HEK293 (cell line): ENCODE results near the gene POLR1G.
A peak's percentile ranks its signal among the peaks of the same experiment; 100 is the strongest.

Experiments used
- GLIS1 ChIP-seq: fragments of 450-650 bp; formaldehyde crosslinking; IDR thresholded peaks from 2 replicates; pipeline ENCODE4 v1.5.1; 2016; ENCODE audit warnings: missing biosample characterization, missing genetic modification characterization
- OVOL3 ChIP-seq: fragments of 450-650 bp; formaldehyde crosslinking; IDR thresholded peaks from 2 replicates; pipeline ENCODE4 v1.5.1; 2016; ENCODE audit warnings: missing biosample characterization, missing genetic modification characterization
- SP3 ChIP-seq: fragments of 450-650 bp; formaldehyde crosslinking; IDR thresholded peaks from 2 replicates; pipeline ENCODE4 v1.5.1; 2016; ENCODE audit warnings: missing biosample characterization, missing genetic modification characterization
- YY1 ChIP-seq: fragments of 450-650 bp; formaldehyde crosslinking; IDR thresholded peaks from 2 replicates; pipeline ENCODE4 v1.5.1; 2018; ENCODE audit warnings: missing biosample characterization, missing genetic modification characterization
- ZFP69B ChIP-seq: fragments of 450-650 bp; formaldehyde crosslinking; IDR thresholded peaks from 2 replicates; pipeline ENCODE4 v1.5.1; 2016; ENCODE audit warnings: missing biosample characterization, missing genetic modification characterization
- ZNF157 ChIP-seq: fragments of 450-650 bp; formaldehyde crosslinking; IDR thresholded peaks from 2 replicates; pipeline ENCODE4 v1.5.1; 2016; ENCODE audit warnings: missing biosample characterization, missing genetic modification characterization
- ZNF24 ChIP-seq: fragments of 450-650 bp; formaldehyde crosslinking; IDR thresholded peaks from 2 replicates; pipeline ENCODE4 v1.5.1; 2016; ENCODE audit warnings: missing biosample characterization, missing genetic modification characterization
- ZNF266 ChIP-seq: fragments of 450-650 bp; formaldehyde crosslinking; IDR thresholded peaks from 2 replicates; pipeline ENCODE4 v1.5.1; 2016; ENCODE audit warnings: missing biosample characterization, missing genetic modification characterization, low read depth
- ZNF335 ChIP-seq: fragments of 450-650 bp; formaldehyde crosslinking; conservative IDR thresholded peaks from 2 replicates; pipeline ENCODE4 v1.5.1; 2016; ENCODE audit warnings: missing biosample characterization, missing genetic modification characterization
- ZNF501 ChIP-seq: fragments of 450-650 bp; formaldehyde crosslinking; IDR thresholded peaks from 2 replicates; pipeline ENCODE4 v1.5.1; 2016; ENCODE audit warnings: missing biosample characterization, missing genetic modification characterization
- ZNF530 ChIP-seq: fragments of 450-650 bp; formaldehyde crosslinking; IDR thresholded peaks from 2 replicates; pipeline ENCODE4 v1.5.1; 2016; ENCODE audit warnings: low read depth, missing biosample characterization, missing genetic modification characterization
- ZNF549 ChIP-seq: fragments of 450-650 bp; IDR thresholded peaks from 2 replicates; pipeline ENCODE4 v1.5.1; 2018; ENCODE audit warnings: missing biosample characterization, missing genetic modification characterization, mild to moderate bottlenecking, inconsistent platforms, moderate library complexity
- ZNF555 ChIP-seq: fragments of 450-650 bp; formaldehyde crosslinking; conservative IDR thresholded peaks from 2 replicates; pipeline ENCODE4 v1.5.1; 2017; ENCODE audit warnings: missing biosample characterization, mild to moderate bottlenecking, missing genetic modification characterization, inconsistent platforms
- ZNF660 ChIP-seq: fragments of 450-650 bp; IDR thresholded peaks from 2 replicates; pipeline ENCODE4 v1.5.1; 2018; ENCODE audit warnings: missing biosample characterization, mild to moderate bottlenecking, missing genetic modification characterization
- ZNF777 ChIP-seq: fragments of 450-650 bp; formaldehyde crosslinking; IDR thresholded peaks from 2 replicates; pipeline ENCODE4 v1.5.1; 2017; ENCODE audit warnings: missing biosample characterization, missing genetic modification characterization, borderline replicate concordance
- ZSCAN23 ChIP-seq: fragments of 450-650 bp; formaldehyde crosslinking; IDR thresholded peaks from 2 replicates; pipeline ENCODE4 v1.5.1; 2016; ENCODE audit warnings: missing biosample characterization, missing genetic modification characterization
- ZSCAN30 ChIP-seq: fragments of 450-650 bp; IDR thresholded peaks from 2 replicates; pipeline ENCODE4 v1.5.1; 2018; ENCODE audit warnings: missing biosample characterization, mild to moderate bottlenecking, missing genetic modification characterization, moderate library complexity
- TF ChIP-seq, protein P1 (sequence below): fragments of 450-650 bp; formaldehyde crosslinking; IDR thresholded peaks from 2 replicates; pipeline ENCODE4 v1.5.1; 2017; ENCODE audit warnings: missing biosample characterization, missing genetic modification characterization
- TF ChIP-seq, protein P2 (sequence below): fragments of 450-650 bp; formaldehyde crosslinking; IDR thresholded peaks from 2 replicates; pipeline ENCODE4 v1.5.1; 2017; ENCODE audit warnings: missing biosample characterization, missing genetic modification characterization
- TF ChIP-seq, protein P3 (sequence below): fragments of 450-650 bp; formaldehyde crosslinking; IDR thresholded peaks from 2 replicates; pipeline ENCODE4 v1.5.1; 2016; ENCODE audit warnings: missing biosample characterization, missing genetic modification characterization
- TF ChIP-seq, protein P4 (sequence below): fragments of 450-650 bp; formaldehyde crosslinking; IDR thresholded peaks from 2 replicates; pipeline ENCODE4 v1.5.1; 2016; ENCODE audit warnings: missing biosample characterization, missing genetic modification characterization, borderline replicate concordance
- TF ChIP-seq, protein P5 (sequence below): fragments of 450-650 bp; formaldehyde crosslinking; IDR thresholded peaks from 2 replicates; pipeline ENCODE4 v1.5.1; 2016; ENCODE audit warnings: missing biosample characterization, missing genetic modification characterization
- TF ChIP-seq, protein P6 (sequence below): sonication (generic); formaldehyde crosslinking; IDR thresholded peaks from 2 replicates; pipeline ENCODE4 v1.8.1; 2022; ENCODE audit warnings: mild to moderate bottlenecking, moderate library complexity, missing genetic modification reagents

POLR1G gene

DNA sequence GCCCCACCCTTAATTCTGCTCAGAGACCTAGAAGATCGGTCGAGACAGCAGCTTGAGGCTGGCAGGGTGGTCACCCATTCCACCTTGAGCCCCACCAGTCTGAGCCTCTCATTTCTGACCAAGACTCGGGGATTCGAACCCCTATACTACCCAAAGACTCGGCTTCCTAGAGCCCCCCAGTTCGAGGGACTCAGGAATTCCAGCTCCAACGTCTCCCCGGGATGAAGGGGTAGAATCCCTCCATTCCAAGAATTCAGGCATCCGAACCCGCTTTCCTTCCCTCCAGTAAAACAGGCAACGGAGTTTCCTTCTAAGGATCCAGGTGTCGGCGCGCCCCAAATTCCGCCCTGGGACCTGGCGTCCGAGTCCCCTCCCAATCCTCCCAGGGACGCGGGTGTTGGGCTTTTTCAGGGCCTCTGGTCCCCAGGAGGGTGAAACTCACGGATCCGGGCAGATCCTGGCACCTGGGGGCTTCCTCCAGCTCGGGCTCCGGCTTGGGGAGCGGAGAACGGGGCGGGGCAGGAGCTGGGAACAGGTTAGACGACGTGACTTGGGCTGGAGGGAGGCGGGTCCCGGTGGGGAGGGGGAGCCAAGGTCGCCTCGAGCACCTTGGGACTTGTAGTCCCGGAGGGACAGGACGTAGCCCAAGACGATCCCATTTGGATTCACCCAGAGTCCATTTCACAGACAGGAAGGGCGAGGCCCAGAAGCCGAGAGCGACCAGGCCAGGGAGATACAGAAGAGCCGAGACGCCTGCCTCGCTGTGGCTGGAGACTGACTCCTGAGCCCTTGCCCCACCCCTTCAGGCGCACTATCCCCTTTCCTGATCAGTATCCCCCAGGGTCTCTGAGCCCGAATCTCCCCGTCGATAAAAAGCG is 1.6 kb upstream of the POLR1G start, which contains the start of gene PPP1R13L (continued):
- TF ChIP-seq, protein P1, sequence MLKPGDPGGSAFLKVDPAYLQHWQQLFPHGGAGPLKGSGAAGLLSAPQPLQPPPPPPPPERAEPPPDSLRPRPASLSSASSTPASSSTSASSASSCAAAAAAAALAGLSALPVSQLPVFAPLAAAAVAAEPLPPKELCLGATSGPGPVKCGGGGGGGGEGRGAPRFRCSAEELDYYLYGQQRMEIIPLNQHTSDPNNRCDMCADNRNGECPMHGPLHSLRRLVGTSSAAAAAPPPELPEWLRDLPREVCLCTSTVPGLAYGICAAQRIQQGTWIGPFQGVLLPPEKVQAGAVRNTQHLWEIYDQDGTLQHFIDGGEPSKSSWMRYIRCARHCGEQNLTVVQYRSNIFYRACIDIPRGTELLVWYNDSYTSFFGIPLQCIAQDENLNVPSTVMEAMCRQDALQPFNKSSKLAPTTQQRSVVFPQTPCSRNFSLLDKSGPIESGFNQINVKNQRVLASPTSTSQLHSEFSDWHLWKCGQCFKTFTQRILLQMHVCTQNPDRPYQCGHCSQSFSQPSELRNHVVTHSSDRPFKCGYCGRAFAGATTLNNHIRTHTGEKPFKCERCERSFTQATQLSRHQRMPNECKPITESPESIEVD (tag by site-specific recombination) = no peak
- TF ChIP-seq ZSCAN30 (tag by site-specific recombination) = peak; percentile 38; the same call in 1 of the 2 replicates
- no peak for TF ChIP-seq ZNF555 (tag by site-specific recombination)
- no peak for TF ChIP-seq GLIS1 (tag by site-specific recombination)
- peak; percentile 87 for TF ChIP-seq ZNF335
- TF ChIP-seq ZNF501 (tag by site-specific recombination) = peak; percentile 78
- 0 out of 2 replicates have a peak, but pooled peaks have one; percentile 42 for TF ChIP-seq YY1 (tag by site-specific recombination)
- peak; percentile 89 for TF ChIP-seq ZNF24
- TF ChIP-seq ZNF777 (tag by site-specific recombination) = peak; percentile 60; the same call in 1 of the 2 replicates
- TF ChIP-seq ZFP69B = 0 out of 2 replicates have a peak, but pooled peaks have one; percentile 23
- TF ChIP-seq, protein P2, sequence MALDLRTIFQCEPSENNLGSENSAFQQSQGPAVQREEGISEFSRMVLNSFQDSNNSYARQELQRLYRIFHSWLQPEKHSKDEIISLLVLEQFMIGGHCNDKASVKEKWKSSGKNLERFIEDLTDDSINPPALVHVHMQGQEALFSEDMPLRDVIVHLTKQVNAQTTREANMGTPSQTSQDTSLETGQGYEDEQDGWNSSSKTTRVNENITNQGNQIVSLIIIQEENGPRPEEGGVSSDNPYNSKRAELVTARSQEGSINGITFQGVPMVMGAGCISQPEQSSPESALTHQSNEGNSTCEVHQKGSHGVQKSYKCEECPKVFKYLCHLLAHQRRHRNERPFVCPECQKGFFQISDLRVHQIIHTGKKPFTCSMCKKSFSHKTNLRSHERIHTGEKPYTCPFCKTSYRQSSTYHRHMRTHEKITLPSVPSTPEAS (tag by site-specific recombination) = peak; percentile 17; the same call in 1 of the 2 replicates
- TF ChIP-seq ZNF266 = no peak
- TF ChIP-seq ZNF660 (tag by site-specific recombination) = peak; percentile 35; the same call in 1 of the 2 replicates
- TF ChIP-seq, protein P3, sequence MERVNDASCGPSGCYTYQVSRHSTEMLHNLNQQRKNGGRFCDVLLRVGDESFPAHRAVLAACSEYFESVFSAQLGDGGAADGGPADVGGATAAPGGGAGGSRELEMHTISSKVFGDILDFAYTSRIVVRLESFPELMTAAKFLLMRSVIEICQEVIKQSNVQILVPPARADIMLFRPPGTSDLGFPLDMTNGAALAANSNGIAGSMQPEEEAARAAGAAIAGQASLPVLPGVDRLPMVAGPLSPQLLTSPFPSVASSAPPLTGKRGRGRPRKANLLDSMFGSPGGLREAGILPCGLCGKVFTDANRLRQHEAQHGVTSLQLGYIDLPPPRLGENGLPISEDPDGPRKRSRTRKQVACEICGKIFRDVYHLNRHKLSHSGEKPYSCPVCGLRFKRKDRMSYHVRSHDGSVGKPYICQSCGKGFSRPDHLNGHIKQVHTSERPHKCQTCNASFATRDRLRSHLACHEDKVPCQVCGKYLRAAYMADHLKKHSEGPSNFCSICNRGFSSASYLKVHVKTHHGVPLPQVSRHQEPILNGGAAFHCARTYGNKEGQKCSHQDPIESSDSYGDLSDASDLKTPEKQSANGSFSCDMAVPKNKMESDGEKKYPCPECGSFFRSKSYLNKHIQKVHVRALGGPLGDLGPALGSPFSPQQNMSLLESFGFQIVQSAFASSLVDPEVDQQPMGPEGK (tag by site-specific recombination) = no peak
- TF ChIP-seq, protein P4, sequence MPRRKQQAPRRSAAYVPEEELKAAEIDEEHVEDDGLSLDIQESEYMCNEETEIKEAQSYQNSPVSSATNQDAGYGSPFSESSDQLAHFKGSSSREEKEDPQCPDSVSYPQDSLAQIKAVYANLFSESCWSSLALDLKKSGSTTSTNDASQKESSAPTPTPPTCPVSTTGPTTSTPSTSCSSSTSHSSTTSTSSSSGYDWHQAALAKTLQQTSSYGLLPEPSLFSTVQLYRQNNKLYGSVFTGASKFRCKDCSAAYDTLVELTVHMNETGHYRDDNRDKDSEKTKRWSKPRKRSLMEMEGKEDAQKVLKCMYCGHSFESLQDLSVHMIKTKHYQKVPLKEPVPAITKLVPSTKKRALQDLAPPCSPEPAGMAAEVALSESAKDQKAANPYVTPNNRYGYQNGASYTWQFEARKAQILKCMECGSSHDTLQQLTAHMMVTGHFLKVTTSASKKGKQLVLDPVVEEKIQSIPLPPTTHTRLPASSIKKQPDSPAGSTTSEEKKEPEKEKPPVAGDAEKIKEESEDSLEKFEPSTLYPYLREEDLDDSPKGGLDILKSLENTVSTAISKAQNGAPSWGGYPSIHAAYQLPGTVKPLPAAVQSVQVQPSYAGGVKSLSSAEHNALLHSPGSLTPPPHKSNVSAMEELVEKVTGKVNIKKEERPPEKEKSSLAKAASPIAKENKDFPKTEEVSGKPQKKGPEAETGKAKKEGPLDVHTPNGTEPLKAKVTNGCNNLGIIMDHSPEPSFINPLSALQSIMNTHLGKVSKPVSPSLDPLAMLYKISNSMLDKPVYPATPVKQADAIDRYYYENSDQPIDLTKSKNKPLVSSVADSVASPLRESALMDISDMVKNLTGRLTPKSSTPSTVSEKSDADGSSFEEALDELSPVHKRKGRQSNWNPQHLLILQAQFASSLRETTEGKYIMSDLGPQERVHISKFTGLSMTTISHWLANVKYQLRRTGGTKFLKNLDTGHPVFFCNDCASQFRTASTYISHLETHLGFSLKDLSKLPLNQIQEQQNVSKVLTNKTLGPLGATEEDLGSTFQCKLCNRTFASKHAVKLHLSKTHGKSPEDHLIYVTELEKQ (tag by site-specific recombination) = 0 out of 2 replicates have a peak, but pooled peaks have one; percentile 8
- TF ChIP-seq, protein P5, sequence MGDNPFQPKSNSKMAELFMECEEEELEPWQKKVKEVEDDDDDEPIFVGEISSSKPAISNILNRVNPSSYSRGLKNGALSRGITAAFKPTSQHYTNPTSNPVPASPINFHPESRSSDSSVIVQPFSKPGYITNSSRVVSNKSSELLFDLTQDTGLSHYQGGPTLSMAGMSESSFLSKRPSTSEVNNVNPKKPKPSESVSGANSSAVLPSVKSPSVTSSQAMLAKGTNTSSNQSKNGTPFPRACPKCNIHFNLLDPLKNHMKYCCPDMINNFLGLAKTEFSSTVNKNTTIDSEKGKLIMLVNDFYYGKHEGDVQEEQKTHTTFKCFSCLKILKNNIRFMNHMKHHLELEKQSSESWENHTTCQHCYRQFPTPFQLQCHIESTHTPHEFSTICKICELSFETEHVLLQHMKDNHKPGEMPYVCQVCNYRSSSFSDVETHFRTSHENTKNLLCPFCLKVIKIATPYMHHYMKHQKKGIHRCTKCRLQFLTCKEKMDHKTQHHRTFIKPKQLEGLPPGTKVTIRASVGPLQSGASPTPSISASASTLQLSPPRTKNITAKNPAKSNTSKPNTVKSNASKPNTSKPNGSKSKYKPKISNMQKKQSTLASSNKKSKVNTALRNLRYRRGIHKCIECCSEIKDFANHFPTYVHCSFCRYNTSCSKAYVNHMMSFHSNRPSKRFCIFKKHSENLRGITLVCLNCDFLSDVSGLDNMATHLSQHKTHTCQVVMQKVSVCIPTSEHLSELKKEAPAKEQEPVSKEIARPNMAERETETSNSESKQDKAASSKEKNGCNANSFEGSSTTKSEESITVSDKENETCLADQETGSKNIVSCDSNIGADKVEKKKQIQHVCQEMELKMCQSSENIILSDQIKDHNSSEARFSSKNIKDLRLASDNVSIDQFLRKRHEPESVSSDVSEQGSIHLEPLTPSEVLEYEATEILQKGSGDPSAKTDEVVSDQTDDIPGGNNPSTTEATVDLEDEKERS (tag by site-specific recombination) = peak; percentile 92
- TF ChIP-seq ZNF549 (tag by site-specific recombination) = no peak
- peak; percentile 82 for TF ChIP-seq SP3
- TF ChIP-seq, protein P6, sequence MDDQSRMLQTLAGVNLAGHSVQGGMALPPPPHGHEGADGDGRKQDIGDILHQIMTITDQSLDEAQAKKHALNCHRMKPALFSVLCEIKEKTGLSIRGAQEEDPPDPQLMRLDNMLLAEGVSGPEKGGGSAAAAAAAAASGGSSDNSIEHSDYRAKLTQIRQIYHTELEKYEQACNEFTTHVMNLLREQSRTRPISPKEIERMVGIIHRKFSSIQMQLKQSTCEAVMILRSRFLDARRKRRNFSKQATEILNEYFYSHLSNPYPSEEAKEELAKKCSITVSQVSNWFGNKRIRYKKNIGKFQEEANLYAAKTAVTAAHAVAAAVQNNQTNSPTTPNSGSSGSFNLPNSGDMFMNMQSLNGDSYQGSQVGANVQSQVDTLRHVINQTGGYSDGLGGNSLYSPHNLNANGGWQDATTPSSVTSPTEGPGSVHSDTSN (CRISPR knock-in tag) = no peak
- TF ChIP-seq OVOL3 (tag by site-specific recombination) = no peak
- TF ChIP-seq ZNF530 (tag by site-specific recombination) = no peak
- TF ChIP-seq ZNF157 (tag by site-specific recombination) = no peak
- no peak for TF ChIP-seq ZSCAN23 (tag by site-specific recombination)
